Endothelial cell of umbilical vein (primary cell): Measurements from ENCODE around the gene LAMC1. TPM values are rescaled to one million over a fixed set of nuclear protein-coding genes. Genes with fewer than 3 reads are reported as not detected.

Experiments used
- BruUV-seq: library from RNA; stranded (reverse); fragments of 400-500 nt; replicated peaks from 2 replicates; lab custom pipeline; 2021; lab: Mats Ljungman, UMichigan
- CTCF ChIA-PET: fragments of 300-600, 350-600 bp; sonication (Branson Sonifier 250); formaldehyde crosslinking; loops from one replicate; lab custom pipeline; 2021; ENCODE audit warnings: antibody characterized with exemption, inconsistent platforms; lab: Charles Lee
- POLR2A ChIA-PET: fragments of 300-600, 350-600 bp; sonication (Branson Sonifier 250); formaldehyde crosslinking; loops from one replicate; lab custom pipeline; 2021; ENCODE audit warnings: antibody characterized with exemption, inconsistent platforms; lab: Charles Lee
- DNase-seq: peaks from one replicate; pipeline ENCODE4 v3.0.0-alpha.2; 2011; ENCODE audit warnings: low read depth, low spot score
- FAIRE-seq: peaks from 2 replicates; lab custom pipeline; 2011; peaks lifted over from hg19 to GRCh38; lab: Jason Lieb, UNC
- H2AFZ ChIP-seq: 2 replicates; pipeline ENCODE4 v1.6.0; 2012; ENCODE audit warnings: low read depth, low read length, control low read depth, inconsistent platforms
- H3K27ac ChIP-seq: 2 replicates; pipeline ENCODE4 v1.5.1; 2011; ENCODE audit warnings: low read depth, mild to moderate bottlenecking, control low read depth, low read length, moderate library complexity; ENCODE audit not compliant: insufficient read depth
- H3K27me3 ChIP-seq, 2 experiments: 2 replicates each; pipeline versions ENCODE4 v1.6.0 to v1.6.1; 2011; ENCODE audit warnings: low read length in 2 of 2, mixed read lengths in 1 of 2; ENCODE audit not compliant: control insufficient read depth in 2 of 2, insufficient read depth in 2 of 2
- H3K36me3 ChIP-seq, 2 experiments: 2 replicates in 1 of 2; 3 replicates in 1 of 2; pipeline ENCODE4 v1.5.1; 2011; ENCODE audit warnings: low read length in 2 of 2, mild to moderate bottlenecking in 1 of 2, moderate library complexity in 1 of 2; ENCODE audit not compliant: control insufficient read depth in 2 of 2, insufficient read depth in 2 of 2; ENCODE audit errors: extremely low read depth in 1 of 2
- H3K4me1 ChIP-seq: 3 replicates; pipeline ENCODE4 v1.5.1; 2011; ENCODE audit warnings: mild to moderate bottlenecking, low read length; ENCODE audit not compliant: control insufficient read depth, insufficient read depth; ENCODE audit errors: extremely low read depth
- H3K4me2 ChIP-seq: 2 replicates; pipeline ENCODE4 v1.6.1; 2011; ENCODE audit warnings: low read length, control low read depth, mixed read lengths; ENCODE audit not compliant: insufficient read depth
- H3K4me3 ChIP-seq, 3 experiments: fragments of 200-600 bp in 1 of 3; sonication (generic), shearing (Covaris generic) in 1 of 3; replicated peaks in 1 of 3; 2 replicates each; pipeline ENCODE4 v1.5.1; 2011 to 2016; ENCODE audit warnings: control low read depth in 3 of 3, low read length in 3 of 3, mild to moderate bottlenecking in 2 of 3, inconsistent platforms in 1 of 3, low read depth in 1 of 3, moderate library complexity in 1 of 3; ENCODE audit not compliant: insufficient read depth in 1 of 3
- H3K79me2 ChIP-seq: 2 replicates; pipeline ENCODE4 v1.6.0; 2012; ENCODE audit warnings: low read length, inconsistent platforms; ENCODE audit not compliant: control insufficient read depth, insufficient read depth
- H3K9ac ChIP-seq: replicated peaks from 2 replicates; pipeline ENCODE3; 2011; ENCODE audit warnings: low read length, control low read depth; ENCODE audit not compliant: insufficient read depth; ENCODE audit errors: extremely low read depth
- H3K9me1 ChIP-seq: replicated peaks from 3 replicates; pipeline ENCODE4 v1.6.0; 2011; ENCODE audit warnings: mild to moderate bottlenecking, low read length; ENCODE audit not compliant: control insufficient read depth, insufficient read depth; ENCODE audit errors: extremely low read depth
- H3K9me3 ChIP-seq: replicated peaks from 2 replicates; pipeline ENCODE4 v1.5.1; 2012; ENCODE audit warnings: low read length, inconsistent platforms; ENCODE audit not compliant: control insufficient read depth, insufficient read depth
- H4K20me1 ChIP-seq: replicated peaks from 2 replicates; pipeline ENCODE3; 2011; ENCODE audit warnings: mild to moderate bottlenecking, low read length; ENCODE audit not compliant: control insufficient read depth, insufficient read depth; ENCODE audit errors: extremely low read depth
- CTCF ChIP-seq, 2 donors: IDR thresholded peaks; 1 replicate in 1 of 2; 2 replicates in 1 of 2; pipeline ENCODE4 v1.5.1; 2011; ENCODE audit warnings: low read length in 2 of 2, mild to moderate bottlenecking in 2 of 2, moderate library complexity in 2 of 2, control low read depth in 1 of 2, inconsistent platforms in 1 of 2, low read depth in 1 of 2; ENCODE audit not compliant: insufficient read depth in 1 of 2; ENCODE audit errors: extremely low read depth in 1 of 2
- FOS ChIP-seq: IDR thresholded peaks from 2 replicates; pipeline ENCODE4 v1.6.1; 2011; ENCODE audit warnings: mild to moderate bottlenecking, low read length, moderate library complexity, borderline replicate concordance; ENCODE audit not compliant: insufficient read depth
- MAX ChIP-seq: IDR thresholded peaks from 2 replicates; pipeline ENCODE4 v1.6.1; 2011; ENCODE audit not compliant: insufficient read depth, insufficient read length
- POLR2AphosphoS5 ChIP-seq: IDR thresholded peaks from 2 replicates; pipeline ENCODE4 v1.6.1; 2012; ENCODE audit warnings: low read depth, mild to moderate bottlenecking, control low read depth, low read length, moderate library complexity; ENCODE audit not compliant: insufficient read depth
- dilution Hi-C: fragments of 300-500 bp; cut with MboI; formaldehyde crosslinking; loops from one replicate; pipeline ENCODE4 v1.15.0; 2019; ENCODE audit warnings: low sequenced_read_pairs; ENCODE audit not compliant: extremely low pct_ligation_motif_present
- intact Hi-C: fragments of 100-400 bp; cut with micrococcal nuclease; formaldehyde crosslinking; loops from one replicate; pipeline ENCODE4 v1.10.0; 2022
- polyA plus RNA-seq, 4 experiments: library from polyadenylated mRNA; depleted of rRNA in 3 of 4; stranded (reverse) in 3 of 4; unstranded in 1 of 4; fragments of >200 nt; gene quantifications; 2 replicates each; pipeline versions ENCODE4 v1.2.1 to v1.2.3, GENCODE V29; 2011 to 2012; ENCODE audit warnings: missing spikeins in 1 of 4
- total RNA-seq: library from RNA; stranded (reverse); gene quantifications from 2 replicates; pipeline ENCODE4 v1.2.3, GENCODE V29; 2021

LAMC1 gene
- total and polyA plus RNA-seq, 2 donors (not counting 3 experiments of a cell fraction or from before 2014, with no cell fraction given) = 92.5 to 216 TPM

- Histone ChIP-seq H3K4me2 (peak overlapping the region; percentile 99), H4K20me1 (no peaks in the 10 kb centered on the region), H3K27me3 (no peaks in the 10 kb centered on the region), H3K9me1 (no peaks in the 10 kb centered on the region), H3K79me2 (peaks cover 77% of the 10 kb centered on the region), H3K4me3 (peak overlapping the region in 2 of 3 experiments; percentile 22 to 96), H3K9me3 (no peaks in the 10 kb centered on the region), H3K27ac (no peak overlapping the region), H3K36me3 (peaks cover 0 to 3% of the 10 kb centered on the region in 2 experiments), H3K9ac (peak overlapping the region; percentile 85), H3K4me1 (peaks cover 44% of the 10 kb centered on the region), H2AFZ (no peak overlapping the region)
- CTCF ChIA-PET = interaction anchor here (0.7 to 6.0 kb wide), 7 partner anchors 39 to 209 kb away, joined by 3 to 49 read pairs (median 4); no protein-coding TSS in a partner anchor
- POLR2A ChIA-PET = no interaction called here
- no TSS peak for BruUV-seq
- DNase-seq (no peak), FAIRE-seq (no peak)
- intact Hi-C loops = loop anchor here (2.0 kb wide), 1 partner anchor 15 kb away; no protein-coding TSS in a partner anchor
- dilution Hi-C loops = no loop called here
- TF ChIP-seq FOS = no peak
- TF ChIP-seq CTCF (IDR thresholded peaks at IDR 0.05; ENCODE audit: extremely low read depth in 1 of 2, insufficient read depth in 1 of 2, low read depth in 1 of 2, low read length in 2 of 2) = no peak
- no peak for TF ChIP-seq POLR2AphosphoS5
- TF ChIP-seq MAX = no peak
These were observed 2.9 kb downstream of the LAMC1 start for GRCh38 chr1:183025782-183026774.
